Heart right ventricle (tissue), 16 donors: Measurements from ENCODE around the gene LILRA5. TPM values are rescaled to one million over a fixed set of nuclear protein-coding genes. Genes with fewer than 3 reads are reported as not detected.

Experiments used
- ATAC-seq, 8 donors: fragments of 200-7000 bp; cut with Tn5 transposase; one replicate each; pipeline ENCODE4 v1.9.1; 2020; ENCODE audit warnings: mild to moderate bottlenecking in 8 of 8, moderate library complexity in 8 of 8, moderate number of reproducible peaks in 1 of 8
- DNase-seq, 2 donors: peaks; one replicate each; pipeline ENCODE4 v3.0.0-alpha.2; 2020
- H3K27ac ChIP-seq, 10 donors: fragments of 200-600 bp; sonication (generic) in 2 of 10; one replicate each; pipeline versions ENCODE4 v1.5.0 to v1.8.0; 2020 to 2022; ENCODE audit warnings: mild to moderate bottlenecking in 3 of 10
- H3K27me3 ChIP-seq, 7 donors: fragments of 200-600 bp; one replicate each; pipeline ENCODE4 v1.8.0; 2021 to 2022; ENCODE audit warnings: mild to moderate bottlenecking in 2 of 7
- H3K36me3 ChIP-seq, 9 donors: fragments of 200-600 bp; sonication (generic) in 1 of 9; one replicate each; pipeline versions ENCODE4 v1.5.0 to v1.8.0; 2020 to 2022; ENCODE audit warnings: mild to moderate bottlenecking in 2 of 9
- H3K4me1 ChIP-seq, 9 donors: fragments of 200-600 bp; sonication (generic) in 1 of 9; one replicate each; pipeline versions ENCODE4 v1.5.0 to v1.8.0; 2020 to 2022; ENCODE audit warnings: mild to moderate bottlenecking in 4 of 9
- H3K4me3 ChIP-seq, 10 donors: fragments of 200-600 bp; sonication (generic) in 2 of 10; one replicate each; pipeline versions ENCODE4 v1.5.0 to v1.8.0; 2020 to 2022; ENCODE audit warnings: mild to moderate bottlenecking in 7 of 10, moderate library complexity in 2 of 10
- H3K9me3 ChIP-seq, 11 donors: fragments of 200-600 bp in 10 of 11; sonication (generic) in 2 of 11; one replicate each; pipeline versions ENCODE4 v1.5.0 to v1.8.0; 2013 to 2022; ENCODE audit warnings: mild to moderate bottlenecking in 2 of 11, control low read depth in 1 of 11, moderate library complexity in 1 of 11
- CTCF ChIP-seq, 9 donors: fragments of 200-600 bp; sonication (generic) in 2 of 9; IDR thresholded peaks; one replicate each; pipeline versions ENCODE4 v1.5.0 to v1.8.0; 2021 to 2022; ENCODE audit warnings: antibody characterized with exemption in 9 of 9, mild to moderate bottlenecking in 5 of 9, moderate library complexity in 1 of 9
- WGBS, 2 donors: extraction: QIAGEN DNeasy Blood & Tissue Kit; methylation state at CpG; one replicate each; pipeline ENCODE4 v1.1.7; 2013; ENCODE audit warnings: inconsistent platforms in 1 of 2; 5-methylcytosine and 5-hydroxymethylcytosine counted together
- intact Hi-C, 10 donors: fragments of 100-400 bp; cut with DNase I; formaldehyde crosslinking; loops; one replicate each; pipeline versions ENCODE4 v1.11.1 to v1.14.2; 2022
- polyA plus RNA-seq, 2 donors: library from polyadenylated mRNA; stranded (reverse); fragments of 200-250 nt; gene quantifications; one replicate each; pipeline ENCODE4 v1.2.3, GENCODE V29; 2013
- total RNA-seq, 10 donors: library from RNA; stranded (reverse); fragmentation: NEBNext Ultra II Directional in 3 of 10; extraction: Animal tissue kit (Norgen Biotek cat#: 25700) in 3 of 10; gene quantifications; one replicate each; pipeline versions ENCODE4 v1.2.1 to v1.2.4, GENCODE V29; 2021 to 2023
- donor health status: Arrhythmogenic right ventricular cardiomyopathy.
- donor health status: ischemic (EF 13 %, LVEDD 7.1; RV severe dilation, severe dysfunction).
- donor health status: healthy with polysubstance abuse.
- donor health status: DM: no; HTN: yes; CAD: no.
- donor health status: DM: no; HTN: no; CAD: no.
- donor health status: ischemic (EF 25% LVEDD 6.9; RV normal size, moderate dysfunction).
- donor health status: ischemic (EF 25% LVEDD 5.7; RV mildly dilated, moderate dysfunction).
- donor health status: healthy.
- donor health status: DM: yes; HTN: yes; CAD: no.
- donor health status: Ischemic cardiomyopathy.
- donor health status: ischemic (EF 35%, LVEDD 5.7; RV mildly dilated, moderate dysfunction).
- donor health status: nonischemic (EF 11% LVEDD 7.7; RV severe dilation, severe dysfunction).
- donor health status: DM: yes; HTN: yes; CAD: no.
- donor health status: PGD.
- donor health status: ischemic (EF 29% LVEDD 5.4; RV normal size, mild dysfunction).
- donor health status: nonischemic (EF 23%, LVEDD 6.1; RV moderate dilation, normal function).

LILRA5 gene
- total and polyA plus RNA-seq, 12 donors: 0.26 to 8.5 (median 1.3) TPM

- no peak for TF ChIP-seq CTCF (IDR thresholded peaks at IDR 0.05)
- Histone ChIP-seq H3K4me3 (no peak overlapping the region), H3K36me3 (peaks cover 0 to 32% (median 0%) of the 10 kb centered on the region in 9 donors), H3K27me3 (peaks cover 0 to 28% (median 7%) of the 10 kb centered on the region in 7 donors), H3K4me1 (peaks cover 0 to 13% (median 0%) of the 10 kb centered on the region in 9 donors), H3K27ac (peak overlapping the region in 1 of 10 donors; percentile 20), H3K9me3 (no peaks in the 10 kb centered on the region)
- WGBS, 2 donors: 61 to 66% methylated on average over 7 of the region's 7 CpGs
- ATAC-seq (no peak), DNase-seq (no peak)
- intact Hi-C loops: no loop called here
Observed at GRCh38 chr19:54352041-54352440, 39.1 kb upstream of the LILRA5 start.

- no peak for TF ChIP-seq CTCF (IDR thresholded peaks at IDR 0.05)
- Histone ChIP-seq H3K4me3 (no peak overlapping the region), H3K4me1 (peaks cover 0 to 15% (median 0%) of the 10 kb centered on the region in 9 donors), H3K36me3 (peaks cover 0 to 26% (median 0%) of the 10 kb centered on the region in 9 donors), H3K27ac (peak overlapping the region in 1 of 10 donors; percentile 20), H3K27me3 (peaks cover 0 to 23% (median 7%) of the 10 kb centered on the region in 7 donors), H3K9me3 (no peaks in the 10 kb centered on the region)
- intact Hi-C loops: no loop called here
- ATAC-seq (no peak), DNase-seq (no peak)
- WGBS, 2 donors: 41 to 42% methylated on average over 2 of the region's 2 CpGs
Observed at GRCh38 chr19:54351474-54351873, 38.5 kb upstream of the LILRA5 start.

GRCh38 chr19:54345938-54346386 lies 33.0 kb upstream of the LILRA5 start:
- DNase-seq (no peak), ATAC-seq (peak in 1 of 8 donors; percentile 46)
- H3K4me3 ChIP-seq: no peak overlapping the region
- no peak for TF ChIP-seq CTCF (IDR thresholded peaks at IDR 0.05)
- H3K36me3 ChIP-seq: no peaks in the 10 kb centered on the region
- H3K4me1 ChIP-seq: peaks cover 0 to 18% (median 0%) of the 10 kb centered on the region in 9 donors
- H3K27ac ChIP-seq: peak overlapping the region in 1 of 10 donors; percentile 42
- peaks cover 0 to 24% (median 12%) of the 10 kb centered on the region in 7 donors for H3K27me3 ChIP-seq
- intact Hi-C loops: no loop called here
- WGBS, 2 donors: 73 to 77% methylated on average over 6 of the region's 6 CpGs
- H3K9me3 ChIP-seq: no peaks in the 10 kb centered on the region

- Histone ChIP-seq H3K27ac (no peak overlapping the region), H3K9me3 (no peaks in the 10 kb centered on the region), H3K4me1 (peaks cover 0 to 32% (median 0%) of the 10 kb centered on the region in 9 donors), H3K36me3 (no peaks in the 10 kb centered on the region), H3K4me3 (no peak overlapping the region), H3K27me3 (peaks cover 0 to 15% (median 11%) of the 10 kb centered on the region in 7 donors)
- DNase-seq: no peak
- 77 to 78% methylated on average over 4 of the region's 4 CpGs for WGBS, 2 donors
- TF ChIP-seq CTCF (IDR thresholded peaks at IDR 0.05): no peak
- intact Hi-C loops: no loop called here
- no peak for ATAC-seq
Observed at GRCh38 chr19:54343868-54344267, 30.9 kb upstream of the LILRA5 start.
